Stimulated activated CD4-positive, alpha-beta T cell treated with anti-CD3 and anti-CD28 coated beads, TNF-alpha, amount 100 ng/mL, for 4 hours (primary cell): Measurements from ENCODE around the gene PSAPL1.

Experiments used
- DNase-seq, 3 experiments: peaks; one replicate each; pipeline ENCODE4 v3.0.0-alpha.2; 2020; ENCODE audit warnings: low read depth in 3 of 3

Gene PSAPL1

GRCh38 chr4:7431696-7432530, 2.8 kb downstream of the PSAPL1 start:
- DNase-seq, result no peak

- DNase-seq, result no peak
These were observed 3.6 kb downstream of the PSAPL1 start for GRCh38 chr4:7430965-7431695.

GRCh38 chr4:7430368-7430964, 4.3 kb downstream of the PSAPL1 start:
- no peak for DNase-seq

GRCh38 chr4:7429601-7430078, 5.1 kb downstream of the PSAPL1 start:
- no peak for DNase-seq

- no peak for DNase-seq
These were observed 5.7 kb downstream of the PSAPL1 start for GRCh38 chr4:7429069-7429416.

- DNase-seq, result no peak
These were observed 6.3 kb downstream of the PSAPL1 start for GRCh38 chr4:7428261-7429068.

- no peak for DNase-seq
These were observed 6.9 kb downstream of the PSAPL1 start for GRCh38 chr4:7427831-7428260.

GRCh38 chr4:7427361-7427760, 7.4 kb downstream of the PSAPL1 start:
- DNase-seq, result no peak

- no peak for DNase-seq
These were observed 8.1 kb downstream of the PSAPL1 start for GRCh38 chr4:7426525-7427171.

GRCh38 chr4:7425591-7426468, 8.9 kb downstream of the PSAPL1 start:
- no peak for DNase-seq

GRCh38 chr4:7425124-7425523, 9.6 kb downstream of the PSAPL1 start:
- DNase-seq, result no peak

- DNase-seq, result no peak
These were observed 10.1 kb downstream of the PSAPL1 start for GRCh38 chr4:7424553-7425111.

- no peak for DNase-seq
These were observed 10.8 kb downstream of the PSAPL1 start for GRCh38 chr4:7423801-7424552.

- DNase-seq, result no peak
These were observed 11.3 kb downstream of the PSAPL1 start for GRCh38 chr4:7423391-7423790.

- DNase-seq, result no peak
These were observed 11.9 kb downstream of the PSAPL1 start for GRCh38 chr4:7422898-7423180.

- no peak for DNase-seq
These were observed 12.4 kb downstream of the PSAPL1 start for GRCh38 chr4:7422151-7422897.

GRCh38 chr4:7421356-7422150, 13.2 kb downstream of the PSAPL1 start:
- no peak for DNase-seq

GRCh38 chr4:7420661-7421040, 14.1 kb downstream of the PSAPL1 start:
- DNase-seq, result no peak
